HG03095 (cell line): ENCODE data around the gene TAC4.

Experiments
- ATAC-seq: cut with Tn5 transposase; IDR thresholded peaks from one replicate; pipeline ENCODE4 v1.9.1; 2021; ENCODE audit warnings: moderate library complexity; ENCODE audit not compliant: unreplicated experiment

TAC4 gene

GRCh38 chr17:49848019-49848473 is at the start of gene TAC4:
TAC4 (minus strand) TSS chr17:49848069; CDS start chr17:49848017, 52 bp downstream.
- ATAC-seq = no peak

- ATAC-seq = no peak
These were observed 49.0 kb upstream of the TAC4 start for GRCh38 chr17:49896860-49897259.

GRCh38 chr17:49896222-49896621 is 48.4 kb upstream of the TAC4 start:
- no peak for ATAC-seq

GRCh38 chr17:49895812-49896211 is 47.9 kb upstream of the TAC4 start:
- no peak for ATAC-seq

- no peak for ATAC-seq
These were observed 46.9 kb upstream of the TAC4 start for GRCh38 chr17:49894761-49895160.

GRCh38 chr17:49891694-49892389 is 44.0 kb upstream of the TAC4 start:
- ATAC-seq = no peak

- ATAC-seq = no peak
These were observed 43.4 kb upstream of the TAC4 start for GRCh38 chr17:49891271-49891670.

- ATAC-seq = no peak
These were observed 43.0 kb upstream of the TAC4 start for GRCh38 chr17:49890852-49891251.

GRCh38 chr17:49890077-49890821 is 42.4 kb upstream of the TAC4 start:
- ATAC-seq = no peak

- no peak for ATAC-seq
These were observed 41.6 kb upstream of the TAC4 start for GRCh38 chr17:49889500-49889899.

- ATAC-seq = no peak
These were observed 40.0 kb upstream of the TAC4 start for GRCh38 chr17:49887744-49888360.

GRCh38 chr17:49887086-49887743 is 39.3 kb upstream of the TAC4 start:
- no peak for ATAC-seq

- no peak for ATAC-seq
These were observed 38.2 kb upstream of the TAC4 start for GRCh38 chr17:49886036-49886435.

GRCh38 chr17:49882434-49882833 is 34.6 kb upstream of the TAC4 start:
- no peak for ATAC-seq

- no peak for ATAC-seq
These were observed 33.2 kb upstream of the TAC4 start for GRCh38 chr17:49881054-49881402.

- ATAC-seq = no peak
These were observed 32.6 kb upstream of the TAC4 start for GRCh38 chr17:49880291-49881053.

- ATAC-seq = no peak
These were observed 31.3 kb upstream of the TAC4 start for GRCh38 chr17:49878931-49879904.

- ATAC-seq = no peak
These were observed 27.8 kb upstream of the TAC4 start for GRCh38 chr17:49875685-49876084.

- no peak for ATAC-seq
These were observed 27.0 kb upstream of the TAC4 start for GRCh38 chr17:49874911-49875310.

GRCh38 chr17:49873926-49874325 is 26.1 kb upstream of the TAC4 start:
- no peak for ATAC-seq
